ENCODE measurements around the gene CACNA1D. TPM values are rescaled to one million over a fixed set of nuclear protein-coding genes. Genes with fewer than 3 reads are reported as not detected.

CACNA1D gene
- total RNA-seq, 1 donor from 2014 or later = 2.8 TPM

DNA sequence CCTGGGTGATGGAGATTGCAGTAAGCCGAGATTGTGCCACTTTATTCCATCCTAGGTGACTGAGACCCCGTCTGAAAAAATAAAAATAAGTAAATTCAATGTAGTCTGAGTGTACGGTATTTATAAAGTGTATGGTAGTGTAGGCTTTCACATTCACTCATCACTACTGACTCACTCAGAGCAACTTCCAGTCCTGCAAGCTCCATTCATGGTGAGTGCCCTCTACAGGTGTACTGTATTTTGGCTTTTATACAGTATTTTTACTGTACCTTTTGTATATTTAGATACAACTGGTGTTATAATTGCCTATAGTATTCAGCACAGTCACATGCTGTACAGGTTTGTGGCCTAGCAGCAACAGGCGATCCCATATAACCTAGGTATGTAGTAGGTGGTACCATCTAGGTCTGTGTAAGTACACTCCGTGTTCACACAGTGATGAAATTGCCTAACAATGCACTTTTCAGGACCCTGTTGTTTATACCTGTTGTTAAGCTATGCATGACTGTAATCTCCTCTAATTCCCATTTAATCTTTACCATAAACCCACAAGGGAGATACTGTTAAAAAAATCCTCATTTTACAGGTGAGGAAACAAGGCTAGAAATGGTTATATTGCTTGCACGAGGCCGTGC is 19.3 kb downstream of the CACNA1D start:
- H3K27ac Mint-ChIP-seq = no peak overlapping the region
- DNase-seq (ENCODE audit: low spot score in 2 of 2, unreplicated experiment in 2 of 2) = no peak
- TF ChIP-seq, protein P1, sequence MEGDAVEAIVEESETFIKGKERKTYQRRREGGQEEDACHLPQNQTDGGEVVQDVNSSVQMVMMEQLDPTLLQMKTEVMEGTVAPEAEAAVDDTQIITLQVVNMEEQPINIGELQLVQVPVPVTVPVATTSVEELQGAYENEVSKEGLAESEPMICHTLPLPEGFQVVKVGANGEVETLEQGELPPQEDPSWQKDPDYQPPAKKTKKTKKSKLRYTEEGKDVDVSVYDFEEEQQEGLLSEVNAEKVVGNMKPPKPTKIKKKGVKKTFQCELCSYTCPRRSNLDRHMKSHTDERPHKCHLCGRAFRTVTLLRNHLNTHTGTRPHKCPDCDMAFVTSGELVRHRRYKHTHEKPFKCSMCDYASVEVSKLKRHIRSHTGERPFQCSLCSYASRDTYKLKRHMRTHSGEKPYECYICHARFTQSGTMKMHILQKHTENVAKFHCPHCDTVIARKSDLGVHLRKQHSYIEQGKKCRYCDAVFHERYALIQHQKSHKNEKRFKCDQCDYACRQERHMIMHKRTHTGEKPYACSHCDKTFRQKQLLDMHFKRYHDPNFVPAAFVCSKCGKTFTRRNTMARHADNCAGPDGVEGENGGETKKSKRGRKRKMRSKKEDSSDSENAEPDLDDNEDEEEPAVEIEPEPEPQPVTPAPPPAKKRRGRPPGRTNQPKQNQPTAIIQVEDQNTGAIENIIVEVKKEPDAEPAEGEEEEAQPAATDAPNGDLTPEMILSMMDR (IDR thresholded peaks at IDR 0.05; ENCODE audit: unreplicated experiment) = no peak
- no peaks in the 10 kb centered on the region for H3K36me3 Mint-ChIP-seq
- H3K27me3 Mint-ChIP-seq (ENCODE audit: low read depth) = peaks cover 9% of the 10 kb centered on the region
- no peak overlapping the region for H3K4me3 Mint-ChIP-seq
- peaks cover 4% of the 10 kb centered on the region for H3K4me1 Mint-ChIP-seq
- no peaks in the 10 kb centered on the region for H3K9me3 Mint-ChIP-seq

- Mint-ChIP-seq H3K4me3 (no peak overlapping the region), H3K9me3 (no peaks in the 10 kb centered on the region), H3K27me3 (ENCODE audit: low read depth) (peaks cover 4% of the 10 kb centered on the region), H3K4me1 (no peaks in the 10 kb centered on the region), H3K27ac (no peak overlapping the region), H3K36me3 (no peaks in the 10 kb centered on the region)
- TF ChIP-seq, protein P1 (IDR thresholded peaks at IDR 0.05; ENCODE audit: unreplicated experiment) = no peak
- no peak for DNase-seq (ENCODE audit: low spot score in 2 of 2, unreplicated experiment in 2 of 2)
Measured at GRCh38 chr3:53516339-53516738, 21.9 kb downstream of the CACNA1D start.

- Mint-ChIP-seq H3K27ac (no peak overlapping the region), H3K27me3 (ENCODE audit: low read depth) (peaks cover 4% of the 10 kb centered on the region), H3K4me3 (no peak overlapping the region), H3K36me3 (no peaks in the 10 kb centered on the region), H3K9me3 (no peaks in the 10 kb centered on the region), H3K4me1 (no peaks in the 10 kb centered on the region)
- TF ChIP-seq, protein P1 (IDR thresholded peaks at IDR 0.05; ENCODE audit: unreplicated experiment) = no peak
- DNase-seq (ENCODE audit: low spot score in 2 of 2, unreplicated experiment in 2 of 2) = no peak
Measured at GRCh38 chr3:53518495-53518981, 24.1 kb downstream of the CACNA1D start.

- Mint-ChIP-seq H3K27me3 (ENCODE audit: low read depth) (peaks cover 4% of the 10 kb centered on the region), H3K4me1 (no peaks in the 10 kb centered on the region), H3K9me3 (no peaks in the 10 kb centered on the region), H3K36me3 (no peaks in the 10 kb centered on the region), H3K4me3 (no peak overlapping the region), H3K27ac (no peak overlapping the region)
- TF ChIP-seq, protein P1 (IDR thresholded peaks at IDR 0.05; ENCODE audit: unreplicated experiment) = no peak
- DNase-seq (ENCODE audit: low spot score in 2 of 2, unreplicated experiment in 2 of 2) = no peak
Measured at GRCh38 chr3:53519065-53519709, 24.8 kb downstream of the CACNA1D start.

DNA sequence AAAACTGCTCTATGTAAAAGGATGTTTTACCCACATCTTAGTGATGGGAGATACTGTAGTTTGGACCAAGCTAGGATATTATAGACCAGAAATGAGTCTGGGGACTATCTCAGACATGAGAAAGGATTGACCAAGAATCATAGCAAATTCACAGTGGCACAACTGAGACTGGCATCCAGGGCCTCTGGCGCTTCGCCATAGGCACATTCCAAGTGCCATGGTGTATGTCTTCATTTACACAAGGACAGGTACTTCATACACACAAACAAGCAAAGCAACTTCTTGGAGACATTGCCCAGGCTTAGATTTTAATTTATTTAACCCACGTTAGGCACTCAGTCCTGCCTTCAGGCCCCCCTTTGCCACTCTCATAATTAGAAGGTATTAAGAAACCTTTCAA is 28.9 kb downstream of the CACNA1D start:
- no peaks in the 10 kb centered on the region for H3K9me3 Mint-ChIP-seq
- H3K36me3 Mint-ChIP-seq = no peaks in the 10 kb centered on the region
- TF ChIP-seq, protein P1 (IDR thresholded peaks at IDR 0.05; ENCODE audit: unreplicated experiment) = no peak
- H3K4me1 Mint-ChIP-seq = peaks cover 3% of the 10 kb centered on the region
- DNase-seq (ENCODE audit: low spot score in 2 of 2, unreplicated experiment in 2 of 2) = no peak
- no peak overlapping the region for H3K4me3 Mint-ChIP-seq
- H3K27me3 Mint-ChIP-seq (ENCODE audit: low read depth) = peaks cover 6% of the 10 kb centered on the region
- no peak overlapping the region for H3K27ac Mint-ChIP-seq
